Skeletal muscle satellite cell (primary cell): ENCODE results near the gene COX20.

ENCODE experiments used
- H3K27me3 ChIP-seq: 2 replicates; pipeline ENCODE4 v1.7.0; 2013; ENCODE audit warnings: low read length; ENCODE audit not compliant: control insufficient read depth, insufficient read depth
- H3K36me3 ChIP-seq: 2 replicates; pipeline ENCODE4 v1.7.0; 2013; ENCODE audit warnings: mild to moderate bottlenecking, control low read depth, low read length; ENCODE audit not compliant: insufficient read depth
- H3K4me1 ChIP-seq: 2 replicates; pipeline ENCODE4 v1.7.0; 2013; ENCODE audit warnings: low read length; ENCODE audit not compliant: control insufficient read depth, insufficient read depth
- H3K4me2 ChIP-seq: 2 replicates; pipeline ENCODE4 v1.7.0; 2013; ENCODE audit warnings: mild to moderate bottlenecking, low read length
- H3K4me3 ChIP-seq: 2 replicates; pipeline ENCODE4 v1.7.0; 2013; ENCODE audit warnings: low read length
- H3K9ac ChIP-seq: 2 replicates; pipeline ENCODE4 v1.7.0; 2013; ENCODE audit warnings: mild to moderate bottlenecking, low read depth, low read length, moderate library complexity
- H3K9me3 ChIP-seq: replicated peaks from 2 replicates; pipeline ENCODE4 v1.7.0; 2013; ENCODE audit warnings: mild to moderate bottlenecking, control low read depth, low read length

Gene COX20

GRCh38 chr1:244866355-244866754 is 30.9 kb downstream of the COX20 start:
- Histone ChIP-seq H3K9me3 (no peaks in the 10 kb centered on the region), H3K4me2 (no peak overlapping the region), H3K36me3 (peaks cover 22% of the 10 kb centered on the region), H3K9ac (no peak overlapping the region), H3K27me3 (no peaks in the 10 kb centered on the region), H3K4me3 (no peak overlapping the region), H3K4me1 (peaks cover 13% of the 10 kb centered on the region)

GRCh38 chr1:244868484-244869363 is 33.3 kb downstream of the COX20 start:
- H3K4me1 ChIP-seq, result peaks cover 11% of the 10 kb centered on the region
- H3K36me3 ChIP-seq, result peaks cover 5% of the 10 kb centered on the region
- no peaks in the 10 kb centered on the region for H3K27me3 ChIP-seq
- H3K4me2 ChIP-seq, result no peak overlapping the region
- H3K9me3 ChIP-seq, result no peaks in the 10 kb centered on the region
- H3K4me3 ChIP-seq, result no peak overlapping the region
- no peak overlapping the region for H3K9ac ChIP-seq

- H3K36me3 ChIP-seq, result no peaks in the 10 kb centered on the region
- no peak overlapping the region for H3K4me3 ChIP-seq
- H3K4me2 ChIP-seq, result no peak overlapping the region
- H3K27me3 ChIP-seq, result no peaks in the 10 kb centered on the region
- no peak overlapping the region for H3K9ac ChIP-seq
- peaks cover 11% of the 10 kb centered on the region for H3K4me1 ChIP-seq
- H3K9me3 ChIP-seq, result no peaks in the 10 kb centered on the region
Measured at GRCh38 chr1:244869364-244869827, 33.9 kb downstream of the COX20 start.

GRCh38 chr1:244869950-244870349 is 34.5 kb downstream of the COX20 start:
- Histone ChIP-seq H3K9me3 (no peaks in the 10 kb centered on the region), H3K4me1 (peaks cover 10% of the 10 kb centered on the region), H3K36me3 (no peaks in the 10 kb centered on the region), H3K9ac (no peak overlapping the region), H3K4me3 (no peak overlapping the region), H3K4me2 (no peak overlapping the region), H3K27me3 (no peaks in the 10 kb centered on the region)

GRCh38 chr1:244874974-244875579 is 39.6 kb downstream of the COX20 start:
- H3K36me3 ChIP-seq, result no peaks in the 10 kb centered on the region
- no peaks in the 10 kb centered on the region for H3K9me3 ChIP-seq
- H3K27me3 ChIP-seq, result no peaks in the 10 kb centered on the region
- no peak overlapping the region for H3K4me3 ChIP-seq
- H3K4me2 ChIP-seq, result no peak overlapping the region
- no peak overlapping the region for H3K9ac ChIP-seq
- H3K4me1 ChIP-seq, result no peaks in the 10 kb centered on the region

GRCh38 chr1:244876228-244876910 is 40.9 kb downstream of the COX20 start:
- Histone ChIP-seq H3K4me2 (no peak overlapping the region), H3K9me3 (no peaks in the 10 kb centered on the region), H3K4me1 (no peaks in the 10 kb centered on the region), H3K9ac (no peak overlapping the region), H3K36me3 (no peaks in the 10 kb centered on the region), H3K4me3 (no peak overlapping the region), H3K27me3 (no peaks in the 10 kb centered on the region)

GRCh38 chr1:244878681-244879080 is 43.2 kb downstream of the COX20 start:
- Histone ChIP-seq H3K9me3 (no peaks in the 10 kb centered on the region), H3K36me3 (no peaks in the 10 kb centered on the region), H3K4me1 (no peaks in the 10 kb centered on the region), H3K4me3 (no peak overlapping the region), H3K27me3 (no peaks in the 10 kb centered on the region), H3K9ac (no peak overlapping the region), H3K4me2 (no peak overlapping the region)

GRCh38 chr1:244881552-244882280 is 46.3 kb downstream of the COX20 start:
- H3K27me3 ChIP-seq, result no peaks in the 10 kb centered on the region
- no peaks in the 10 kb centered on the region for H3K9me3 ChIP-seq
- no peaks in the 10 kb centered on the region for H3K36me3 ChIP-seq
- H3K9ac ChIP-seq, result no peak overlapping the region
- H3K4me2 ChIP-seq, result no peak overlapping the region
- no peak overlapping the region for H3K4me3 ChIP-seq
- H3K4me1 ChIP-seq, result no peaks in the 10 kb centered on the region

GRCh38 chr1:244887281-244887680 is 51.8 kb downstream of the COX20 start:
- Histone ChIP-seq H3K27me3 (no peaks in the 10 kb centered on the region), H3K4me3 (no peak overlapping the region), H3K4me1 (no peaks in the 10 kb centered on the region), H3K9me3 (no peaks in the 10 kb centered on the region), H3K4me2 (no peak overlapping the region), H3K36me3 (no peaks in the 10 kb centered on the region), H3K9ac (no peak overlapping the region)

- Histone ChIP-seq H3K27me3 (no peaks in the 10 kb centered on the region), H3K9ac (no peak overlapping the region), H3K9me3 (no peaks in the 10 kb centered on the region), H3K4me3 (no peak overlapping the region), H3K4me2 (no peak overlapping the region), H3K36me3 (no peaks in the 10 kb centered on the region), H3K4me1 (peaks cover 3% of the 10 kb centered on the region)
Measured at GRCh38 chr1:244893836-244894235, 58.4 kb downstream of the COX20 start.
